SK-N-SH (cell line): ENCODE measurements around the gene PHKB. TPM values are rescaled to one million over a fixed set of nuclear protein-coding genes. Genes with fewer than 3 reads are reported as not detected.

ENCODE experiments used
- CTCF ChIA-PET: fragments of 300-600, 350-600 bp; formaldehyde crosslinking; extraction: SDS; loops from one replicate; lab custom pipeline; 2021; lab: Yijun Ruan, JAX
- POLR2A ChIA-PET: fragments of 350-600 bp; sonication (Branson Sonifier 250); formaldehyde crosslinking; extraction: SDS; loops from one replicate; lab custom pipeline; 2020; ENCODE audit warnings: antibody characterized with exemption, inconsistent platforms; lab: Yijun Ruan, JAX
- DNase-seq: peaks from one replicate; pipeline ENCODE4 v3.0.0; 2012
- H2AFZ ChIP-seq: fragments of 200-600 bp; sonication (generic); 2 replicates; pipeline ENCODE4 v1.8.1; 2016; ENCODE audit warnings: antibody characterized with exemption, mild to moderate bottlenecking, low read depth
- H3F3A ChIP-seq: fragments of 200-600 bp; sonication (generic); replicated peaks from 2 replicates; pipeline ENCODE3; 2016; ENCODE audit warnings: antibody characterized with exemption, mild to moderate bottlenecking; ENCODE audit not compliant: insufficient read depth
- H3K27ac ChIP-seq, 2 experiments: fragments of 200-500 bp in 1 of 2; fragments of 200-600 bp in 1 of 2; sonication (Bioruptor generic) in 1 of 2; sonication (generic), shearing (Covaris generic) in 1 of 2; 2 replicates each; pipeline versions ENCODE4 v1.5.1 to v1.6.1; 2014 to 2016; ENCODE audit warnings: low read depth in 2 of 2, inconsistent platforms in 1 of 2, low read length in 1 of 2, mild to moderate bottlenecking in 1 of 2, mixed read lengths in 1 of 2
- H3K27me3 ChIP-seq: fragments of 200-600 bp; sonication (generic), shearing (Covaris generic); 2 replicates; pipeline ENCODE4 v1.6.1; 2016; ENCODE audit warnings: mixed run types; ENCODE audit not compliant: insufficient read depth
- H3K36me3 ChIP-seq, 2 experiments: fragments of 200-500 bp in 1 of 2; fragments of 200-600 bp in 1 of 2; sonication (Bioruptor generic) in 1 of 2; sonication (generic) in 1 of 2; replicated peaks in 1 of 2; 2 replicates each; pipeline versions ENCODE3 to v1.5.1; 2014 to 2016; ENCODE audit warnings: low read length in 1 of 2, mild to moderate bottlenecking in 1 of 2; ENCODE audit not compliant: insufficient read depth in 2 of 2, control insufficient read depth in 1 of 2
- H3K4me1 ChIP-seq, 2 experiments: fragments of 200-500 bp in 1 of 2; fragments of 200-600 bp in 1 of 2; sonication (Bioruptor generic) in 1 of 2; sonication (generic), shearing (Covaris generic) in 1 of 2; 2 replicates each; pipeline versions ENCODE4 v1.5.1 to v1.6.1; 2014 to 2016; ENCODE audit warnings: low read depth in 1 of 2, low read length in 1 of 2, mixed run types in 1 of 2; ENCODE audit not compliant: insufficient read depth in 2 of 2, control insufficient read depth in 1 of 2
- H3K4me2 ChIP-seq: fragments of 200-600 bp; sonication (generic), shearing (Covaris generic); 2 replicates; pipeline ENCODE4 v1.6.1; 2017; ENCODE audit warnings: mixed run types
- H3K4me3 ChIP-seq, 2 experiments: fragments of 200-500 bp in 1 of 2; fragments of 200-600 bp in 1 of 2; sonication (Bioruptor generic) in 1 of 2; sonication (generic), shearing (Covaris generic) in 1 of 2; 2 replicates each; pipeline versions ENCODE4 v1.5.1 to v1.8.1; 2014 to 2016; ENCODE audit warnings: low read depth in 2 of 2, inconsistent platforms in 1 of 2, low read length in 1 of 2, mild to moderate bottlenecking in 1 of 2, mixed read lengths in 1 of 2, moderate library complexity in 1 of 2
- H3K79me2 ChIP-seq: fragments of 200-600 bp; sonication (generic); 2 replicates; pipeline ENCODE4 v1.8.1; 2017; ENCODE audit warnings: mild to moderate bottlenecking; ENCODE audit not compliant: insufficient read depth
- H3K9ac ChIP-seq: fragments of 200-600 bp; sonication (generic); 2 replicates; pipeline ENCODE4 v1.6.1; 2017; ENCODE audit warnings: mixed run types
- H3K9me2 ChIP-seq: fragments of 200-600 bp; sonication (generic); 2 replicates; pipeline ENCODE4 v1.6.1; 2017; ENCODE audit warnings: mixed run types
- H3K9me3 ChIP-seq: fragments of 200-600 bp; sonication (generic); 2 replicates; pipeline ENCODE4 v1.6.1; 2017; ENCODE audit warnings: mixed run types, mild to moderate bottlenecking, moderate library complexity
- H4K20me1 ChIP-seq: fragments of 200-600 bp; sonication (generic); 2 replicates; pipeline ENCODE4 v1.6.1; 2017; ENCODE audit warnings: mild to moderate bottlenecking, mixed run types; ENCODE audit not compliant: insufficient read depth
- CHD2 ChIP-seq: fragments of 150-350 bp; IDR thresholded peaks from 2 replicates; pipeline ENCODE4 v1.6.1; 2018; ENCODE audit warnings: low read length; ENCODE audit not compliant: partially characterized antibody
- CTCF ChIP-seq: fragments of 200-600 bp; sonication (generic); IDR thresholded peaks from 2 replicates; pipeline ENCODE4 v1.6.1; 2017; ENCODE audit warnings: antibody characterized with exemption, mild to moderate bottlenecking, moderate library complexity
- EZH2phosphoT487 ChIP-seq: fragments of 200-600 bp; sonication (generic); IDR thresholded peaks from 2 replicates; pipeline ENCODE4 v1.6.1; 2017; ENCODE audit warnings: low read depth, mixed run types, mild to moderate bottlenecking, antibody characterized with exemption, moderate library complexity, borderline replicate concordance
- FOXJ3 ChIP-seq: sonication (generic); formaldehyde crosslinking; IDR thresholded peaks from 2 replicates; pipeline ENCODE4 v1.5.1; 2020; ENCODE audit warnings: mild to moderate bottlenecking, missing genetic modification reagents
- MEF2A ChIP-seq: IDR thresholded peaks from 2 replicates; pipeline ENCODE4 v1.4.0; 2012; ENCODE audit warnings: low read depth, borderline replicate concordance
- MXI1 ChIP-seq: IDR thresholded peaks from 2 replicates; pipeline ENCODE4 v1.6.1; 2012; ENCODE audit warnings: mild to moderate bottlenecking, low read depth, low read length, improper control_type of control experiment
- NRF1 ChIP-seq: IDR thresholded peaks from 2 replicates; pipeline ENCODE4 v1.6.1; 2012; ENCODE audit warnings: low read depth, mild to moderate bottlenecking, low read length
- POLR2AphosphoS5 ChIP-seq: IDR thresholded peaks from 2 replicates; pipeline ENCODE4 v1.6.1; 2012; ENCODE audit warnings: low read depth, low read length
- RAD21 ChIP-seq: IDR thresholded peaks from 2 replicates; pipeline ENCODE4 v1.6.1; 2012; ENCODE audit warnings: mild to moderate bottlenecking, low read length
- TCF12 ChIP-seq: IDR thresholded peaks from 2 replicates; pipeline ENCODE4 v1.4.0; 2012
- TEAD4 ChIP-seq: IDR thresholded peaks from 2 replicates; pipeline ENCODE4 v1.4.0; 2012; ENCODE audit warnings: mild to moderate bottlenecking, borderline replicate concordance; ENCODE audit not compliant: insufficient read depth
- WGBS: methylation state at CpG from one replicate; pipeline ENCODE4 v1.1.6; 2017; ENCODE audit warnings: low lambda C conversion rate; 5-methylcytosine and 5-hydroxymethylcytosine counted together
- polyA plus RNA-seq, 3 experiments: library from polyadenylated mRNA; depleted of rRNA; stranded (reverse); fragments of >200 nt; gene quantifications; 2 replicates each; pipeline ENCODE4 v1.2.3, GENCODE V29; 2012
- TF ChIP-seq, protein P1 (sequence below): IDR thresholded peaks from 2 replicates; pipeline ENCODE4; 2012

The PHKB gene
- polyA plus RNA-seq, 1 of the 3 experiments (the other 2 are of a cell fraction) = 20.8 TPM

- Histone ChIP-seq H3K9ac (no peak overlapping the region), H3K9me3 (no peaks in the 10 kb centered on the region), H2AFZ (no peak overlapping the region), H3K9me2 (no peaks in the 10 kb centered on the region), H3K4me1 (no peaks in the 10 kb centered on the region), H3K4me2 (no peak overlapping the region), H3K27ac (no peak overlapping the region), H4K20me1 (no peaks in the 10 kb centered on the region), H3K27me3 (no peaks in the 10 kb centered on the region), H3F3A (no peaks in the 10 kb centered on the region), H3K36me3 (peaks cover 0 to 2% of the 10 kb centered on the region in 2 experiments), H3K4me3 (no peak overlapping the region), H3K79me2 (no peaks in the 10 kb centered on the region)
- ChIA-PET POLR2A (no interaction called here), CTCF (no interaction called here)
- TF ChIP-seq EZH2phosphoT487 = no peak
- TF ChIP-seq TEAD4 = no peak
- TF ChIP-seq FOXJ3 = no peak
- TF ChIP-seq RAD21 = no peak
- DNase-seq = no peak
- 100% methylated on average over 1 of the region's 1 CpG for WGBS
These were observed 161.5 kb downstream of the PHKB start for GRCh38 chr16:47622451-47623176.

DNA sequence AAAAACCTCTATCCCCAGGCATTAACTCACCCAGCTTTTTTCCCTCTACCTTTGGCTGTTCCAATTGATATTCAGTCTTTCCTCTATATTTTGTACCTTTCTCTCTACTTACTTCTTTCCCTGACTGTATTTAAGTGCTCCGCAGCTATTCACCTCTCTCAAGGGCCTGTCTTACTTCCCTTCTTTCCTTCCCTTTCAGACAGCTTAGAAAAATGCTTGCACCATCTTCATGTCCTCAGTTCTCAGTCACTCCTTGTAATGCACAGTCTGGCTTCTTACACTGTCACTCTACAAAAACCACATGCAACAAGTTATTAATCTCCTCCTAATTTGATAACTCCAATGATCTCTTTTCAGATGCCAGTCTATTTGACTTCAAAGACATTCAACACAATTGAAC lies 163.4 kb downstream of the PHKB start:
- Histone ChIP-seq H3F3A (no peaks in the 10 kb centered on the region), H3K27me3 (no peaks in the 10 kb centered on the region), H3K4me2 (no peak overlapping the region), H4K20me1 (no peaks in the 10 kb centered on the region), H3K4me3 (no peak overlapping the region), H2AFZ (no peak overlapping the region), H3K9me2 (no peaks in the 10 kb centered on the region), H3K9me3 (no peaks in the 10 kb centered on the region), H3K4me1 (no peaks in the 10 kb centered on the region), H3K27ac (no peak overlapping the region), H3K36me3 (peaks cover 0 to 2% of the 10 kb centered on the region in 2 experiments), H3K79me2 (no peaks in the 10 kb centered on the region), H3K9ac (no peak overlapping the region)
- no peak for TF ChIP-seq POLR2AphosphoS5
- no peak for TF ChIP-seq MEF2A
- TF ChIP-seq CTCF = no peak
- no peak for TF ChIP-seq MXI1
- no peak for TF ChIP-seq NRF1
- no peak for TF ChIP-seq TCF12
- TF ChIP-seq, protein P1, sequence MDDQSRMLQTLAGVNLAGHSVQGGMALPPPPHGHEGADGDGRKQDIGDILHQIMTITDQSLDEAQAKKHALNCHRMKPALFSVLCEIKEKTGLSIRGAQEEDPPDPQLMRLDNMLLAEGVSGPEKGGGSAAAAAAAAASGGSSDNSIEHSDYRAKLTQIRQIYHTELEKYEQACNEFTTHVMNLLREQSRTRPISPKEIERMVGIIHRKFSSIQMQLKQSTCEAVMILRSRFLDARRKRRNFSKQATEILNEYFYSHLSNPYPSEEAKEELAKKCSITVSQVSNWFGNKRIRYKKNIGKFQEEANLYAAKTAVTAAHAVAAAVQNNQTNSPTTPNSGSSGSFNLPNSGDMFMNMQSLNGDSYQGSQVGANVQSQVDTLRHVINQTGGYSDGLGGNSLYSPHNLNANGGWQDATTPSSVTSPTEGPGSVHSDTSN = no peak
- no peak for TF ChIP-seq CHD2
- 100% methylated on average over 1 of the region's 1 CpG for WGBS
- no peak for DNase-seq
- ChIA-PET POLR2A (no interaction called here), CTCF (no interaction called here)
